GM12878 (cell line): Measurements from ENCODE around the gene PNLIP.

Source experiments
- CBX5 ChIP-seq: sonication (generic); IDR thresholded peaks from 2 replicates; pipeline ENCODE4 v1.6.1; 2016; ENCODE audit warnings: low read depth, moderate library complexity, mild to moderate bottlenecking, inconsistent platforms
- CHD1 ChIP-seq: IDR thresholded peaks from 2 replicates; pipeline ENCODE4 v1.6.1; 2012; ENCODE audit warnings: low read depth, low read length, improper control_type of control experiment
- CTCF ChIP-seq, 3 experiments: IDR thresholded peaks in 2 of 3; conservative IDR thresholded peaks in 1 of 3; 2 replicates each; pipeline ENCODE4 v1.5.1; 2011; ENCODE audit warnings: low read depth in 3 of 3, low read length in 3 of 3, mild to moderate bottlenecking in 3 of 3, control low read depth in 2 of 3, moderate library complexity in 2 of 3, inconsistent platforms in 1 of 3, mixed read lengths in 1 of 3; ENCODE audit not compliant: control insufficient read depth in 2 of 3, insufficient read depth in 1 of 3; ENCODE audit errors: extremely low read depth in 1 of 3
- GATAD2B ChIP-seq: fragments of 450-650 bp; conservative IDR thresholded peaks from 2 replicates; pipeline ENCODE4 v1.6.1; 2017; ENCODE audit warnings: low read depth, mild to moderate bottlenecking, moderate library complexity
- JUND ChIP-seq: IDR thresholded peaks from 2 replicates; pipeline ENCODE4 v1.6.1; 2012; ENCODE audit warnings: low read depth, mild to moderate bottlenecking, low read length, improper control_type of control experiment, moderate library complexity
- MXI1 ChIP-seq: fragments of 150-350 bp; IDR thresholded peaks from 2 replicates; pipeline ENCODE4 v1.6.1; 2011; ENCODE audit warnings: low read depth, mild to moderate bottlenecking, inconsistent platforms, low read length, improper control_type of control experiment
- POLR2A ChIP-seq: IDR thresholded peaks from 2 replicates; pipeline ENCODE4 v1.6.1; 2011; ENCODE audit warnings: low read depth, mild to moderate bottlenecking, low read length
- RFX5 ChIP-seq: IDR thresholded peaks from 2 replicates; pipeline ENCODE4 v1.6.1; 2011; ENCODE audit warnings: low read depth, low read length, improper control_type of control experiment
- SMC3 ChIP-seq: IDR thresholded peaks from 2 replicates; pipeline ENCODE4 v1.6.1; 2011; ENCODE audit warnings: low read length, improper control_type of control experiment, borderline replicate concordance
- SREBF2 ChIP-seq: IDR thresholded peaks from 2 replicates; pipeline ENCODE4 v1.6.1; 2012; ENCODE audit warnings: mild to moderate bottlenecking, low read length
- ZBTB40 ChIP-seq: fragments of 450-650 bp; IDR thresholded peaks from 2 replicates; pipeline ENCODE4 v1.6.1; 2016; ENCODE audit warnings: mild to moderate bottlenecking, moderate library complexity, borderline replicate concordance
- TF ChIP-seq, protein P1 (sequence below): fragments of 450-650 bp; IDR thresholded peaks from 2 replicates; pipeline ENCODE4 v1.6.1; 2014; ENCODE audit warnings: mild to moderate bottlenecking
- TF ChIP-seq, protein P2 (sequence below): IDR thresholded peaks from 2 replicates; pipeline ENCODE4 v1.6.1; 2011; ENCODE audit warnings: low read depth, low read length, improper control_type of control experiment, borderline replicate concordance

DNA sequence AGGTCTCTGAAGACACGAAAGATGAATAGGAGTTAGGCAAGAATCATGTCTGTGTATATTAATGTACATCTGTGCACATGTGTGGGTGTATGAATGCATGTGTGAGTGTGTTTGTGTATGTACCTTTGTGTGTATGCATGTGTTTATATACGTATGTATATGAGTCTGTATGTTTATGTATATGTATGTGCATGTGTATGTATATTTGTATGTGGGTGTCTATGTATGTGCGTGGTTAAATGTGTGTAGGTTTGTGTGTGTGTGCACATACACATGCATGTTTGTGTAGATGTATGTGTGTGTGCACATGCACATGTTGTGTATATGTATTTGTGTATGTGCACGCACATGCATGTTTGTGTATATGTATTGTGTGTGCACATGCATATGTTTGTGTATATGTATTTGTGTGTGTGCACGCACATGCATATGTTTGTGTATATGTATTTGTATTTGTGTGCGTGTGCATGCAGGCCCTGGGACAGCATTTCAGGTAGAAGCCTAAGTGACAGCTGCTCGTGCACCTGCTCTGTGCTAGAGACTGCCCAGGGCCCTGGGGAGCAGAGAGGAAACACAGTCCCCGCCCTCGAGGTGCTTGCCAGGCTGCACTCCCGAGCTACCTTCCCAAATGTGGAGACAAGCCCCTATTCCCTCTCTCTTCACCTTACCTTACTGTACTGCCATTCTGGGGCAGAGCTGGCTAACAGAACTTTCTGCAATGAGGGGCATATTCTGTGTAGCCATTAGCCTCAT is 57.1 kb downstream of the PNLIP start:
- TF ChIP-seq, protein P1, sequence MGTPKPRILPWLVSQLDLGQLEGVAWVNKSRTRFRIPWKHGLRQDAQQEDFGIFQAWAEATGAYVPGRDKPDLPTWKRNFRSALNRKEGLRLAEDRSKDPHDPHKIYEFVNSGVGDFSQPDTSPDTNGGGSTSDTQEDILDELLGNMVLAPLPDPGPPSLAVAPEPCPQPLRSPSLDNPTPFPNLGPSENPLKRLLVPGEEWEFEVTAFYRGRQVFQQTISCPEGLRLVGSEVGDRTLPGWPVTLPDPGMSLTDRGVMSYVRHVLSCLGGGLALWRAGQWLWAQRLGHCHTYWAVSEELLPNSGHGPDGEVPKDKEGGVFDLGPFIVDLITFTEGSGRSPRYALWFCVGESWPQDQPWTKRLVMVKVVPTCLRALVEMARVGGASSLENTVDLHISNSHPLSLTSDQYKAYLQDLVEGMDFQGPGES: no peak
- TF ChIP-seq CBX5 (no peak), POLR2A (no peak), CHD1 (no peak), JUND (no peak), RFX5 (no peak), SMC3 (no peak), CTCF (IDR thresholded peaks at IDR 0.05 in 2 of 3, conservative IDR thresholded peaks at IDR 0.05 in 1 of 3; ENCODE audit: control insufficient read depth in 2 of 3, extremely low read depth in 1 of 3, insufficient read depth in 1 of 3, low read depth in 3 of 3, low read length in 3 of 3) (no peak), MXI1 (no peak), GATAD2B (no peak), ZBTB40 (no peak), SREBF2 (no peak)
- TF ChIP-seq, protein P2, sequence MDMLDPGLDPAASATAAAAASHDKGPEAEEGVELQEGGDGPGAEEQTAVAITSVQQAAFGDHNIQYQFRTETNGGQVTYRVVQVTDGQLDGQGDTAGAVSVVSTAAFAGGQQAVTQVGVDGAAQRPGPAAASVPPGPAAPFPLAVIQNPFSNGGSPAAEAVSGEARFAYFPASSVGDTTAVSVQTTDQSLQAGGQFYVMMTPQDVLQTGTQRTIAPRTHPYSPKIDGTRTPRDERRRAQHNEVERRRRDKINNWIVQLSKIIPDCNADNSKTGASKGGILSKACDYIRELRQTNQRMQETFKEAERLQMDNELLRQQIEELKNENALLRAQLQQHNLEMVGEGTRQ: no peak
